Measurements from ENCODE around the gene FOXP4.

- TF ChIP-seq EZH2phosphoT487 (IDR thresholded peaks at IDR 0.05; ENCODE audit: insufficient read depth, low read depth) (no peak), EZH2 (IDR thresholded peaks at IDR 0.05; ENCODE audit: insufficient read depth, poor library complexity, severe bottlenecking) (no peak)
These were observed 36.4 kb downstream of the FOXP4 start for GRCh38 chr6:41582540-41582939.
